GM23338 (cell line): ENCODE results near the gene CACNA1C. TPM values are rescaled to one million over a fixed set of nuclear protein-coding genes. Genes with fewer than 3 reads are reported as not detected.

Experiments
- ATAC-seq: fragments of 200-7000 bp; cut with Tn5 transposase; 3 replicates; pipeline ENCODE4 v1.9.1; 2020
- DNase-seq: peaks from one replicate; pipeline ENCODE4 v3.0.0-alpha.2; 2015; ENCODE audit warnings: low spot score
- H2AFZ ChIP-seq: fragments of 200-600 bp; sonication (generic); 2 replicates; pipeline ENCODE4 v1.8.0; 2016; ENCODE audit warnings: antibody characterized with exemption, mild to moderate bottlenecking, moderate library complexity
- H3F3A ChIP-seq: fragments of 200-600 bp; sonication (generic); replicated peaks from 2 replicates; pipeline ENCODE4 v1.8.0; 2017; ENCODE audit warnings: antibody characterized with exemption, mixed run types, low read depth
- H3K27ac ChIP-seq: fragments of 200-600 bp; sonication (generic); 2 replicates; pipeline ENCODE4 v1.6.1; 2016; ENCODE audit warnings: low read depth
- H3K27me3 ChIP-seq: fragments of 200-600 bp; sonication (generic); 2 replicates; pipeline ENCODE4 v1.8.0; 2016; ENCODE audit warnings: mild to moderate bottlenecking, mixed run types, moderate library complexity; ENCODE audit not compliant: insufficient read depth
- H3K36me3 ChIP-seq: fragments of 200-600 bp; sonication (generic); 2 replicates; pipeline ENCODE4 v1.8.0; 2016; ENCODE audit warnings: mild to moderate bottlenecking; ENCODE audit not compliant: insufficient read depth
- H3K4me1 ChIP-seq: fragments of 200-600 bp; sonication (generic); 2 replicates; pipeline ENCODE4 v1.8.0; 2016; ENCODE audit warnings: mild to moderate bottlenecking, moderate library complexity; ENCODE audit not compliant: insufficient read depth
- H3K4me2 ChIP-seq: fragments of 200-600 bp; sonication (generic); 2 replicates; pipeline ENCODE4 v1.7.1; 2017; ENCODE audit warnings: mixed run types
- H3K4me3 ChIP-seq: fragments of 200-600 bp; sonication (generic); 2 replicates; pipeline ENCODE4 v1.6.1; 2016; ENCODE audit warnings: mixed run types
- H3K79me2 ChIP-seq: fragments of 200-600 bp; sonication (generic); replicated peaks from 2 replicates; pipeline ENCODE4 v1.8.0; 2017; ENCODE audit warnings: mild to moderate bottlenecking; ENCODE audit not compliant: insufficient read depth
- H3K9me2 ChIP-seq: fragments of 200-600 bp; sonication (generic); 2 replicates; pipeline ENCODE4 v1.8.0; 2017; ENCODE audit not compliant: insufficient read depth
- H4K20me1 ChIP-seq: fragments of 200-600 bp; sonication (generic); replicated peaks from 2 replicates; pipeline ENCODE4 v1.8.0; 2017; ENCODE audit warnings: mild to moderate bottlenecking; ENCODE audit not compliant: insufficient read depth
- H3K27ac Mint-ChIP-seq: 2 replicates; pipeline ENCODE4 v1.8.0; 2020; ENCODE audit warnings: inconsistent platforms, mild to moderate bottlenecking, moderate library complexity, mixed read lengths
- H3K27me3 Mint-ChIP-seq: 3 replicates; pipeline ENCODE4 v1.8.0; 2022; ENCODE audit warnings: low read depth, mild to moderate bottlenecking, moderate library complexity, mixed read lengths, inconsistent platforms; ENCODE audit not compliant: insufficient read depth, poor library complexity
- H3K36me3 Mint-ChIP-seq: 3 replicates; pipeline ENCODE4 v1.8.0; 2021; ENCODE audit warnings: low read depth, mild to moderate bottlenecking, inconsistent platforms, moderate library complexity, mixed read lengths
- H3K4me1 Mint-ChIP-seq: 3 replicates; pipeline ENCODE4 v1.8.0; 2020; ENCODE audit warnings: mild to moderate bottlenecking, inconsistent platforms, mixed read lengths
- H3K4me3 Mint-ChIP-seq: 3 replicates; pipeline ENCODE4 v1.8.0; 2021; ENCODE audit warnings: moderate library complexity, mild to moderate bottlenecking, inconsistent platforms, mixed read lengths
- H3K9me3 Mint-ChIP-seq: 3 replicates; pipeline ENCODE4 v1.8.0; 2020; ENCODE audit warnings: moderate library complexity, mild to moderate bottlenecking, inconsistent platforms, mixed read lengths
- EZH2phosphoT487 ChIP-seq: fragments of 200-600 bp; sonication (generic); IDR thresholded peaks from one replicate; pipeline ENCODE4 v1.8.1; 2018; ENCODE audit warnings: antibody characterized with exemption; ENCODE audit not compliant: unreplicated experiment
- JUNB ChIP-seq: IDR thresholded peaks from one replicate; pipeline ENCODE4 v1.6.1; 2016; ENCODE audit warnings: antibody characterized with exemption; ENCODE audit not compliant: unreplicated experiment
- POLR2AphosphoS5 ChIP-seq: IDR thresholded peaks from 2 replicates; pipeline ENCODE4 v1.6.1; 2016; ENCODE audit warnings: antibody characterized with exemption, low read depth
- REST ChIP-seq: IDR thresholded peaks from one replicate; pipeline ENCODE4 v1.6.1; 2018; ENCODE audit warnings: antibody characterized with exemption; ENCODE audit not compliant: unreplicated experiment
- STAT1 ChIP-seq: IDR thresholded peaks from one replicate; pipeline ENCODE4 v1.6.1; 2016; ENCODE audit warnings: antibody characterized with exemption; ENCODE audit not compliant: unreplicated experiment
- polyA plus RNA-seq: library from polyadenylated mRNA; unstranded; fragments of >200 nt; fragmentation: Nextera tagmentation; extraction: Ambion mirVana; gene quantifications from 2 replicates; pipeline ENCODE4 v1.2.1, GENCODE V29; 2016
- total RNA-seq: library from RNA; depleted of rRNA; stranded (reverse); fragments of >200 nt; shearing (Covaris generic); gene quantifications from 2 replicates; pipeline ENCODE4 v1.2.3, GENCODE V29; 2014
- TF ChIP-seq, protein P1 (sequence below): fragments of 250-450 bp; sonication (Bioruptor Pico); IDR thresholded peaks from 2 replicates; pipeline ENCODE4 v1.5.0; 2020; ENCODE audit warnings: mild to moderate bottlenecking, moderate library complexity
- TF ChIP-seq, protein P2 (sequence below), 2 experiments: fragments of 200-600 bp in 1 of 2; sonication (generic) in 1 of 2; conservative IDR thresholded peaks; 2 replicates each; pipeline versions ENCODE4 v1.5.1 to v1.6.1; 2016 to 2017; ENCODE audit warnings: antibody characterized with exemption in 2 of 2, low read depth in 2 of 2, mild to moderate bottlenecking in 2 of 2, moderate library complexity in 1 of 2

CACNA1C gene
- total and polyA plus RNA-seq, 2 experiments from 2014 or later = 0.78 to 2.1 TPM

DNA sequence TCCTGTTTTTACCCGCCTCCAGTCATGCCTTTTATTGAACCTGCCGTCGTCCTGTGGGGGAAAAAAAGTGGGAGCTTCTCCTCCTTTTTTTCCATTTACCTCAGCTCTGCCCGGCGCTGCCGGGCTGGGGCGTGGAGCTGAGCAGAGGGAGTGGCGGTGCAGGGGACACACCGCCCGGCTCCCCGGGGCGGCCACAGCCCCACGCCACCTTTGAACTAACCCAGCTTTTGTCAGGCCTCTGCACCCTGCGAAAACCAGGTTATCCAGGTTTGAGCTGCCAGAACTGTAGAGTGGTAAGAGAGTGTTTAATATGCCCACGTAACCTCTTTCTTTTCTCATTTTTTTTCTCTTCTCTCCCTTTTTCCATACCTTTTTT, 581.0 kb downstream of the CACNA1C start:
- H4K20me1 ChIP-seq = no peaks in the 10 kb centered on the region
- no peaks in the 10 kb centered on the region for H3K4me1 ChIP-seq
- Mint-ChIP-seq H3K36me3 (no peaks in the 10 kb centered on the region), H3K27me3 (peaks cover 9% of the 10 kb centered on the region), H3K4me3 (no peak overlapping the region), H3K4me1 (peaks cover 13% of the 10 kb centered on the region), H3K27ac (no peak overlapping the region), H3K9me3 (no peaks in the 10 kb centered on the region)
- H3K9me2 ChIP-seq = no peaks in the 10 kb centered on the region
- H3F3A ChIP-seq = no peaks in the 10 kb centered on the region
- no peak for DNase-seq
- no peak for ATAC-seq
- no peak overlapping the region for H3K27ac ChIP-seq
- no peak overlapping the region for H2AFZ ChIP-seq
- H3K4me2 ChIP-seq = no peak overlapping the region
- no peaks in the 10 kb centered on the region for H3K27me3 ChIP-seq
- no peak for TF ChIP-seq EZH2phosphoT487
- TF ChIP-seq, protein P1, sequence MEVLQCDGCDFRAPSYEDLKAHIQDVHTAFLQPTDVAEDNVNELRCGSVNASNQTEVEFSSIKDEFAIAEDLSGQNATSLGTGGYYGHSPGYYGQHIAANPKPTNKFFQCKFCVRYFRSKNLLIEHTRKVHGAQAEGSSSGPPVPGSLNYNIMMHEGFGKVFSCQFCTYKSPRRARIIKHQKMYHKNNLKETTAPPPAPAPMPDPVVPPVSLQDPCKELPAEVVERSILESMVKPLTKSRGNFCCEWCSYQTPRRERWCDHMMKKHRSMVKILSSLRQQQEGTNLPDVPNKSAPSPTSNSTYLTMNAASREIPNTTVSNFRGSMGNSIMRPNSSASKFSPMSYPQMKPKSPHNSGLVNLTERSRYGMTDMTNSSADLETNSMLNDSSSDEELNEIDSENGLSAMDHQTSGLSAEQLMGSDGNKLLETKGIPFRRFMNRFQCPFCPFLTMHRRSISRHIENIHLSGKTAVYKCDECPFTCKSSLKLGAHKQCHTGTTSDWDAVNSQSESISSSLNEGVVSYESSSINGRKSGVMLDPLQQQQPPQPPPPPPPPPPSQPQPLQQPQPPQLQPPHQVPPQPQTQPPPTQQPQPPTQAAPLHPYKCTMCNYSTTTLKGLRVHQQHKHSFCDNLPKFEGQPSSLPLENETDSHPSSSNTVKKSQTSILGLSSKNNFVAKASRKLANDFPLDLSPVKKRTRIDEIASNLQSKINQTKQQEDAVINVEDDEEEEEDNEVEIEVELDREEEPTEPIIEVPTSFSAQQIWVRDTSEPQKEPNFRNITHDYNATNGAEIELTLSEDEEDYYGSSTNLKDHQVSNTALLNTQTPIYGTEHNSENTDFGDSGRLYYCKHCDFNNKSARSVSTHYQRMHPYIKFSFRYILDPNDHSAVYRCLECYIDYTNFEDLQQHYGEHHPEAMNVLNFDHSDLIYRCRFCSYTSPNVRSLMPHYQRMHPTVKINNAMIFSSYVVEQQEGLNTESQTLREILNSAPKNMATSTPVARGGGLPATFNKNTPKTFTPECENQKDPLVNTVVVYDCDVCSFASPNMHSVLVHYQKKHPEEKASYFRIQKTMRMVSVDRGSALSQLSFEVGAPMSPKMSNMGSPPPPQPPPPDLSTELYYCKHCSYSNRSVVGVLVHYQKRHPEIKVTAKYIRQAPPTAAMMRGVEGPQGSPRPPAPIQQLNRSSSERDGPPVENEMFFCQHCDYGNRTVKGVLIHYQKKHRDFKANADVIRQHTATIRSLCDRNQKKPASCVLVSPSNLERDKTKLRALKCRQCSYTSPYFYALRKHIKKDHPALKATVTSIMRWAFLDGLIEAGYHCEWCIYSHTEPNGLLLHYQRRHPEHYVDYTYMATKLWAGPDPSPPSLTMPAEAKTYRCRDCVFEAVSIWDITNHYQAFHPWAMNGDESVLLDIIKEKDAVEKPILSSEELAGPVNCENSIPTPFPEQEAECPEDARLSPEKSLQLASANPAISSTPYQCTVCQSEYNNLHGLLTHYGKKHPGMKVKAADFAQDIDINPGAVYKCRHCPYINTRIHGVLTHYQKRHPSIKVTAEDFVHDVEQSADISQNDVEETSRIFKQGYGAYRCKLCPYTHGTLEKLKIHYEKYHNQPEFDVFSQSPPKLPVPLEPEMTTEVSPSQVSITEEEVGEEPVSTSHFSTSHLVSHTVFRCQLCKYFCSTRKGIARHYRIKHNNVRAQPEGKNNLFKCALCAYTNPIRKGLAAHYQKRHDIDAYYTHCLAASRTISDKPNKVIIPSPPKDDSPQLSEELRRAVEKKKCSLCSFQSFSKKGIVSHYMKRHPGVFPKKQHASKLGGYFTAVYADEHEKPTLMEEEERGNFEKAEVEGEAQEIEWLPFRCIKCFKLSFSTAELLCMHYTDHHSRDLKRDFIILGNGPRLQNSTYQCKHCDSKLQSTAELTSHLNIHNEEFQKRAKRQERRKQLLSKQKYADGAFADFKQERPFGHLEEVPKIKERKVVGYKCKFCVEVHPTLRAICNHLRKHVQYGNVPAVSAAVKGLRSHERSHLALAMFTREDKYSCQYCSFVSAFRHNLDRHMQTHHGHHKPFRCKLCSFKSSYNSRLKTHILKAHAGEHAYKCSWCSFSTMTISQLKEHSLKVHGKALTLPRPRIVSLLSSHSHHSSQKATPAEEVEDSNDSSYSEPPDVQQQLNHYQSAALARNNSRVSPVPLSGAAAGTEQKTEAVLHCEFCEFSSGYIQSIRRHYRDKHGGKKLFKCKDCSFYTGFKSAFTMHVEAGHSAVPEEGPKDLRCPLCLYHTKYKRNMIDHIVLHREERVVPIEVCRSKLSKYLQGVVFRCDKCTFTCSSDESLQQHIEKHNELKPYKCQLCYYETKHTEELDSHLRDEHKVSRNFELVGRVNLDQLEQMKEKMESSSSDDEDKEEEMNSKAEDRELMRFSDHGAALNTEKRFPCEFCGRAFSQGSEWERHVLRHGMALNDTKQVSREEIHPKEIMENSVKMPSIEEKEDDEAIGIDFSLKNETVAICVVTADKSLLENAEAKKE (CRISPR knock-in tag) = no peak
- TF ChIP-seq, protein P2, sequence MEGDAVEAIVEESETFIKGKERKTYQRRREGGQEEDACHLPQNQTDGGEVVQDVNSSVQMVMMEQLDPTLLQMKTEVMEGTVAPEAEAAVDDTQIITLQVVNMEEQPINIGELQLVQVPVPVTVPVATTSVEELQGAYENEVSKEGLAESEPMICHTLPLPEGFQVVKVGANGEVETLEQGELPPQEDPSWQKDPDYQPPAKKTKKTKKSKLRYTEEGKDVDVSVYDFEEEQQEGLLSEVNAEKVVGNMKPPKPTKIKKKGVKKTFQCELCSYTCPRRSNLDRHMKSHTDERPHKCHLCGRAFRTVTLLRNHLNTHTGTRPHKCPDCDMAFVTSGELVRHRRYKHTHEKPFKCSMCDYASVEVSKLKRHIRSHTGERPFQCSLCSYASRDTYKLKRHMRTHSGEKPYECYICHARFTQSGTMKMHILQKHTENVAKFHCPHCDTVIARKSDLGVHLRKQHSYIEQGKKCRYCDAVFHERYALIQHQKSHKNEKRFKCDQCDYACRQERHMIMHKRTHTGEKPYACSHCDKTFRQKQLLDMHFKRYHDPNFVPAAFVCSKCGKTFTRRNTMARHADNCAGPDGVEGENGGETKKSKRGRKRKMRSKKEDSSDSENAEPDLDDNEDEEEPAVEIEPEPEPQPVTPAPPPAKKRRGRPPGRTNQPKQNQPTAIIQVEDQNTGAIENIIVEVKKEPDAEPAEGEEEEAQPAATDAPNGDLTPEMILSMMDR (conservative IDR thresholded peaks at IDR 0.05; ENCODE audit: low read depth in 2 of 2) = no peak
- no peak for TF ChIP-seq POLR2AphosphoS5
- no peak for TF ChIP-seq REST
- TF ChIP-seq STAT1 = no peak
- TF ChIP-seq JUNB = no peak
- H3K4me3 ChIP-seq = no peak overlapping the region
- no peaks in the 10 kb centered on the region for H3K79me2 ChIP-seq
- no peaks in the 10 kb centered on the region for H3K36me3 ChIP-seq
